ENCODE measurements around the gene GSAP. TPM values are rescaled to one million over a fixed set of nuclear protein-coding genes. Genes with fewer than 3 reads are reported as not detected.

Gene GSAP
- total and polyA plus RNA-seq, 2 donors (not counting 3 experiments of a cell fraction or from before 2014, with no cell fraction given), result 2.3 to 5.8 TPM

DNA sequence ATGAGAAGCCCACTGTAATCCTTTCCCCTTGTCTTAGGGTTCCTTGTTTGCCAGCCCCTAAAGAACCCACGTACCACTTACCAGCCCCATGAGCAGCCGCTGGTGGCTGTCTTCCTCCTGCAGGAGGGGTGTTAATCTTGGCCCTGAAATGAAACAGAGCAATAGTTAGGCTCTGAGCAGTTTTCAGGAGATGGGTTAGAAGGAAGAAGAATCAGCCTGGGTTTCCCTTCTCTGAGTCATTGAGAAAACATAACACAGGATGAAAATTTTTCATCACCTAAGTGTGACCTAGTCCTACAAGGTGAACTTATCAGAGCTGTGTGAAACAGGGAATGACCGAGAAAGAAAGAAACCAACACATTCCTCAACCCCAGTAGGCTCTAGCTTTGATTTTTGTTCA lies 90.0 kb downstream of the GSAP start:
- H2AFZ ChIP-seq (ENCODE audit: low read depth, low read length), result peak overlapping the region; percentile 28
- intact Hi-C loops (cut with micrococcal nuclease), result no loop called here
- BruUV-seq (replicated peaks), result no TSS peak
- dilution Hi-C loops (cut with MboI; ENCODE audit: extremely low pct_ligation_motif_present, low sequenced_read_pairs), result no loop called here
- H3K4me3 ChIP-seq (replicated peaks in 1 of 3; ENCODE audit: insufficient read depth in 1 of 3, low read depth in 1 of 3, low read length in 3 of 3), result no peak overlapping the region
- DNase-seq (ENCODE audit: low read depth, low spot score) (peak; percentile 47), FAIRE-seq (peak; percentile 71)
- H3K9me1 ChIP-seq (replicated peaks; ENCODE audit: control insufficient read depth, extremely low read depth, insufficient read depth, low read length), result no peaks in the 10 kb centered on the region
- peaks cover 53% of the 10 kb centered on the region for H3K4me1 ChIP-seq (ENCODE audit: control insufficient read depth, extremely low read depth, insufficient read depth, low read length)
- TF ChIP-seq JUN (IDR thresholded peaks at IDR 0.05; ENCODE audit: borderline replicate concordance, insufficient read depth, insufficient read length, low read depth) (peak; percentile 23), MYC (IDR thresholded peaks at IDR 0.05; ENCODE audit: low read depth, low read length) (no peak), GATA2 (IDR thresholded peaks at IDR 0.05; ENCODE audit: insufficient read depth, insufficient read length, low read depth, low read length) (no peak), FOS (IDR thresholded peaks at IDR 0.05; ENCODE audit: borderline replicate concordance, insufficient read depth, low read length) (peak; percentile 62), POLR2AphosphoS5 (IDR thresholded peaks at IDR 0.05; ENCODE audit: insufficient read depth, low read depth, low read length) (no peak), POLR2A (IDR thresholded peaks at IDR 0.05; ENCODE audit: low read depth, low read length) (no peak)
- TF ChIP-seq, protein P1, sequence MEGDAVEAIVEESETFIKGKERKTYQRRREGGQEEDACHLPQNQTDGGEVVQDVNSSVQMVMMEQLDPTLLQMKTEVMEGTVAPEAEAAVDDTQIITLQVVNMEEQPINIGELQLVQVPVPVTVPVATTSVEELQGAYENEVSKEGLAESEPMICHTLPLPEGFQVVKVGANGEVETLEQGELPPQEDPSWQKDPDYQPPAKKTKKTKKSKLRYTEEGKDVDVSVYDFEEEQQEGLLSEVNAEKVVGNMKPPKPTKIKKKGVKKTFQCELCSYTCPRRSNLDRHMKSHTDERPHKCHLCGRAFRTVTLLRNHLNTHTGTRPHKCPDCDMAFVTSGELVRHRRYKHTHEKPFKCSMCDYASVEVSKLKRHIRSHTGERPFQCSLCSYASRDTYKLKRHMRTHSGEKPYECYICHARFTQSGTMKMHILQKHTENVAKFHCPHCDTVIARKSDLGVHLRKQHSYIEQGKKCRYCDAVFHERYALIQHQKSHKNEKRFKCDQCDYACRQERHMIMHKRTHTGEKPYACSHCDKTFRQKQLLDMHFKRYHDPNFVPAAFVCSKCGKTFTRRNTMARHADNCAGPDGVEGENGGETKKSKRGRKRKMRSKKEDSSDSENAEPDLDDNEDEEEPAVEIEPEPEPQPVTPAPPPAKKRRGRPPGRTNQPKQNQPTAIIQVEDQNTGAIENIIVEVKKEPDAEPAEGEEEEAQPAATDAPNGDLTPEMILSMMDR (IDR thresholded peaks at IDR 0.05; ENCODE audit: extremely low read depth in 1 of 2, insufficient read depth in 1 of 2, low read depth in 1 of 2, low read length in 2 of 2), result no peak
- no peaks in the 10 kb centered on the region for H3K9me3 ChIP-seq (replicated peaks; ENCODE audit: control insufficient read depth, insufficient read depth, low read length)
- H3K27me3 ChIP-seq (ENCODE audit: control insufficient read depth in 2 of 2, insufficient read depth in 2 of 2, low read length in 2 of 2), result no peaks in the 10 kb centered on the region
- CTCF ChIA-PET, result interaction anchor here (1.0 to 4.8 kb wide), 3 partner anchors 10 to 79 kb away, joined by 3 to 45 read pairs (median 4); no protein-coding TSS in a partner anchor
- H3K9ac ChIP-seq (replicated peaks; ENCODE audit: extremely low read depth, insufficient read depth, low read length), result no peak overlapping the region
- POLR2A ChIA-PET, result no interaction called here
- H3K79me2 ChIP-seq (ENCODE audit: control insufficient read depth, insufficient read depth, low read length), result no peaks in the 10 kb centered on the region
- no peak overlapping the region for H3K27ac ChIP-seq (ENCODE audit: insufficient read depth, low read depth, low read length)
- H4K20me1 ChIP-seq (replicated peaks; ENCODE audit: control insufficient read depth, extremely low read depth, insufficient read depth, low read length), result no peaks in the 10 kb centered on the region
- H3K36me3 ChIP-seq (ENCODE audit: control insufficient read depth in 2 of 2, extremely low read depth in 1 of 2, insufficient read depth in 2 of 2, low read length in 2 of 2), result no peaks in the 10 kb centered on the region
- H3K4me2 ChIP-seq (ENCODE audit: insufficient read depth, low read length), result peak overlapping the region; percentile 36

All from endothelial cell of umbilical vein (primary cell).